BJ (cell line): Measurements from ENCODE around the gene COX18. TPM values are rescaled to one million over a fixed set of nuclear protein-coding genes. Genes with fewer than 3 reads are reported as not detected.

Experiments
- CTCF ChIA-PET: fragments of 350-600 bp; formaldehyde crosslinking; extraction: SDS; loops from one replicate; lab custom pipeline; 2021; ENCODE audit warnings: antibody characterized with exemption, inconsistent platforms; lab: Yijun Ruan, JAX
- POLR2A ChIA-PET: fragments of 300-600 bp; sonication (Branson Sonifier 250); formaldehyde crosslinking; extraction: SDS; loops from one replicate; lab custom pipeline; 2021; ENCODE audit warnings: antibody characterized with exemption; lab: Charles Lee
- DNase-seq: peaks from one replicate; pipeline ENCODE4 v3.0.0-alpha.2; 2011; ENCODE audit warnings: low read depth
- H3K27me3 ChIP-seq: 2 replicates; pipeline ENCODE4 v1.6.0; 2011; ENCODE audit warnings: low read length; ENCODE audit not compliant: control insufficient read depth, insufficient read depth
- H3K36me3 ChIP-seq: 2 replicates; pipeline ENCODE4 v1.5.1; 2011; ENCODE audit warnings: low read length; ENCODE audit not compliant: control insufficient read depth, insufficient read depth
- H3K4me3 ChIP-seq: 2 replicates; pipeline ENCODE4 v1.5.1; 2011; ENCODE audit warnings: low read depth, mild to moderate bottlenecking, control low read depth, low read length
- polyA plus RNA-seq: library from polyadenylated mRNA; depleted of rRNA; stranded (reverse); fragments of >200 nt; gene quantifications from 2 replicates; pipeline ENCODE4 v1.2.3, GENCODE V29; 2011
- TF ChIP-seq, protein P1 (sequence below): IDR thresholded peaks from 2 replicates; pipeline ENCODE4 v1.5.1; 2011; ENCODE audit warnings: low read depth, mild to moderate bottlenecking, control low read depth, inconsistent platforms, low read length, moderate library complexity; ENCODE audit not compliant: insufficient read depth

COX18 gene
- polyA plus RNA-seq, 1 experiment = 9.8 TPM

DNA sequence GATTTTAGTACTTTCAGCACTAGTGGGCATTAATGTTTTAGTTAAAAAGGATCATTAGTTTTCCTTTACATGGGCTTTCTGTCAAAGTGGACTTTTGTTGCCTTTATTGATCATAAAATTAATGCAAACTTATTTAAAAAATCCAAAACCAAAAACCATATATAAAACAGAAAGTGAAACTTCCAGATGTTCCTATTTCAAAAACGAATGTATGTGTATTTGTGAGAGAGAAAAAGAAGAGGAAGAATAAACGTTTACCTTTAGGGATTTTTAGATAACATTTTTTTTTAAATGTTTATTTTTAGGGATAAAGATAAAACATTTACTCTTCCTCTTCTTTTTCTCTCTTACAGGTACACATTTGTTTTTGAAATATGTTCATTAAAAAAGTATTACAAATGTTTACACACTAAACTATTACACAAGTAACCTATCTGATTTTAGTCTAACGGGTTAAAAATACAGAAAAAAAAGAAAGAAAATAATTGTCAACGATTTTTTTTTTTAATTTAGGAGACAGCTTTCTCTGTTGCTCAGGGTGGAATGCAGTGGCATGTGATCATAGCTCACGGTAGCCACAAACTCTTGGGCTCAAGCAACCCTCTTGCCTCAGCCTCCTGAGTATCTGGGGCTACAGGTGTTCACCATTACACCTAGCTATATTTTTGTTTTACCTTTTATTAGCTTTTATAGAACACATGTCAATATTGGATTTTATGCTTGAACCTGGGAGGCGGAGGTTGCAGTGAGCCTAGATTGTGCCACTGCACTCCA, 16.8 kb upstream of the COX18 start:
- TF ChIP-seq, protein P1, sequence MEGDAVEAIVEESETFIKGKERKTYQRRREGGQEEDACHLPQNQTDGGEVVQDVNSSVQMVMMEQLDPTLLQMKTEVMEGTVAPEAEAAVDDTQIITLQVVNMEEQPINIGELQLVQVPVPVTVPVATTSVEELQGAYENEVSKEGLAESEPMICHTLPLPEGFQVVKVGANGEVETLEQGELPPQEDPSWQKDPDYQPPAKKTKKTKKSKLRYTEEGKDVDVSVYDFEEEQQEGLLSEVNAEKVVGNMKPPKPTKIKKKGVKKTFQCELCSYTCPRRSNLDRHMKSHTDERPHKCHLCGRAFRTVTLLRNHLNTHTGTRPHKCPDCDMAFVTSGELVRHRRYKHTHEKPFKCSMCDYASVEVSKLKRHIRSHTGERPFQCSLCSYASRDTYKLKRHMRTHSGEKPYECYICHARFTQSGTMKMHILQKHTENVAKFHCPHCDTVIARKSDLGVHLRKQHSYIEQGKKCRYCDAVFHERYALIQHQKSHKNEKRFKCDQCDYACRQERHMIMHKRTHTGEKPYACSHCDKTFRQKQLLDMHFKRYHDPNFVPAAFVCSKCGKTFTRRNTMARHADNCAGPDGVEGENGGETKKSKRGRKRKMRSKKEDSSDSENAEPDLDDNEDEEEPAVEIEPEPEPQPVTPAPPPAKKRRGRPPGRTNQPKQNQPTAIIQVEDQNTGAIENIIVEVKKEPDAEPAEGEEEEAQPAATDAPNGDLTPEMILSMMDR = no peak
- CTCF ChIA-PET = no interaction called here
- Histone ChIP-seq H3K4me3 (no peak overlapping the region), H3K27me3 (no peaks in the 10 kb centered on the region), H3K36me3 (peaks cover 8% of the 10 kb centered on the region)
- POLR2A ChIA-PET = no interaction called here
- no peak for DNase-seq

DNA sequence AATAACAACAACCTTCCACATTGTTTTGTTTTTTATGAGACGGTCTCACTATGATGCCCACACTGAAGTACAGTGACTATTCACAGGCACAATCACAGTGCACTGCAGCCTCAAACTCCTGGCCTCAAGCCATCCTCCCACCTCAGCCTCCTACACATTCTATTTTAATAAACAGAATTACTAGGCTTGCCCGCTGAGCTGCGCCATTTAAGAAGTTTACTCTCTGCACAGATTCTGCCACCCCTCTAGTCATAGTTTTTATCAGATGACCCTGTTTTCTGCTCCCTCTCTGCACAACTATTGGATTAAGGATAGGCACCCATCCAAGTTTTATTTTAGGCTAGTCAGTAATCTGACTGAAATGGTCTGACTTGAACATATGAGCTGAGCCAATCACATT, 11.3 kb upstream of the COX18 start:
- TF ChIP-seq, protein P1 = no peak
- CTCF ChIA-PET = no interaction called here
- DNase-seq = no peak
- no peaks in the 10 kb centered on the region for H3K27me3 ChIP-seq
- peaks cover 9% of the 10 kb centered on the region for H3K36me3 ChIP-seq
- POLR2A ChIA-PET = no interaction called here
- no peak overlapping the region for H3K4me3 ChIP-seq

DNA sequence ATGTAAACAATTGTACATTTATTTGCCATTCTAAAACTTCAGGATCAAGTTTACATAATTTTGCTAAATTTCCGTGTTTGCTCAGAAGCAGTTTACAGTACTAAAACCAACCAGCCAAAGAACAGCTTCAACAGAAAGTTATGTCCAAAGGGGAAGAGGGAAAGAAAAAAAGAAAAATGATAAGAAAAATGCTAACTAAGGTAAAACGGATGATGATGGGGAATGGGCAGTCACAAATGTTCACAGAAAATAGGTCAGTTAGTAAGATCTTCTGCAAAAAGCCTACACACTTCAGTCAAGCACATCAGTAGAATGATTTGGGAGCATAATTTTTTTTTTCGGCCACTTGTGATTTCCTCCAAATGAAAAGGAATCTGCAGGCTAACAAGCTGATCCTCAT, 6.3 kb upstream of the COX18 start:
- POLR2A ChIA-PET = no interaction called here
- Histone ChIP-seq H3K27me3 (no peaks in the 10 kb centered on the region), H3K36me3 (peaks cover 9% of the 10 kb centered on the region), H3K4me3 (no peak overlapping the region)
- CTCF ChIA-PET = no interaction called here
- DNase-seq = no peak
- TF ChIP-seq, protein P1 = no peak

DNA sequence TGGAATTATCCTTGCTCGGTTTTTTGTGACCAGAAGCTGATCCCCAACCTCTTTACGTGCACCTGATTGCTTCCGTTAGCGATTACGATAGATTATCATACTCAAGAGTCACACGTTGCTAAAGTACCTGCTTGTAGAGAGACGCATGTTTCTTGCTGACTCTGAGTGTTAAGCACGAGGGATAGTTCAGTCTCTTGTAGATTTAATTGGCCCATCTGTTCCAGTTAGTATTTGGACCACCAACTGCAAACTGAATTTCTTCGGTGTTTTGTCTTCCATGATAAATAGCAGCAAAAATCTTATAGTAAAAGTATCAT, 516 bp upstream of the COX18 start:
- TF ChIP-seq, protein P1 = no peak
- ChIA-PET CTCF (interaction anchor here (0.6 kb wide), 1 partner anchor 190 kb away, joined by 3 read pairs; no protein-coding TSS in a partner anchor), POLR2A (interaction anchor here (0.5 kb wide), 1 partner anchor 189 kb away, joined by 4 read pairs; the partner anchor contains the start of gene ANKRD17)
- H3K36me3 ChIP-seq = no peaks in the 10 kb centered on the region
- DNase-seq = no peak
- H3K4me3 ChIP-seq = peak overlapping the region; percentile 76
- H3K27me3 ChIP-seq = no peaks in the 10 kb centered on the region

DNA sequence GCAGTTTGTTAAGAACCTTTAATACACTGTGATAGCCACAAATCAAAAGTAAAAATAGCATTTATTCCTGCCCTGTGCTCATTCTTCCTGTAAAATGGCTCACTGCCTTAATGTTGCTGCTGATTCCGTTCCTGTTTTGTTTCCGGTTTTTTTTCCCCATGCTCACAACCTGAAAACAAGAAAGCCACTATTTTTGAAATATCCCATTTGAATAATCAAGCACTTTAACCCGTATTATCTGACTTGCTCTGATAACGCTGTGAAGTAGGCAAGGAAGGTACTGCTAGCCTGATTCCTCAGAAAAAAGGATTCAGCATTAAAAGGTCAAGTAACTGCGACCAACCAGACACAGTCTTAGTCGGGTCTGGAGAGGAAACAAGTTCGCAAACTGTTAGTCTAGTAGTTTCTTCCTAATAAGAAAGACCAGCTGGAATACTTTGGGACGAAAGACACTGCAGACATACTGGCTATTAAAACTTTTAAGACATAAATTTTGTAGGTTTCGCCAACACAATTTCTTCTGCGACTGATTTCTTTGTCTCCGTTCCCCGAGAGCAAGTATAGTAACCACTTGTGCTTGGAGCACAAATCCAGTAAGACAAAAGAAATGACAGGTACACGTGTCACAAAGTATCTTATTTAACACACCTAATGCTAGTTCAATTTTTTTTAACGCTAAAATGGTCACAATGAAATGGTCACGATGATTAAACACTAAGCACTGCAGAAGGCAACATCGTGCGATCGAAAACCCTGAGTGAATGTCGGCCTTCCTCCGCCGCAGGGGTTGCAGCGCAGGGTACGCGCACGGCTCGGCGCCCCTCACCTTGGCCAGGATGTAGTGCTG, 802 bp downstream of the COX18 start:
- DNase-seq = peak; percentile 3
- no peaks in the 10 kb centered on the region; the same call in none of the 2 replicates for H3K36me3 ChIP-seq
- CTCF ChIA-PET = no interaction called here
- H3K4me3 ChIP-seq = peak overlapping the region; percentile 76
- H3K27me3 ChIP-seq = no peaks in the 10 kb centered on the region
- POLR2A ChIA-PET = no interaction called here
- TF ChIP-seq, protein P1 = no peak
